ENCODE results near the gene AOAH.

DNA sequence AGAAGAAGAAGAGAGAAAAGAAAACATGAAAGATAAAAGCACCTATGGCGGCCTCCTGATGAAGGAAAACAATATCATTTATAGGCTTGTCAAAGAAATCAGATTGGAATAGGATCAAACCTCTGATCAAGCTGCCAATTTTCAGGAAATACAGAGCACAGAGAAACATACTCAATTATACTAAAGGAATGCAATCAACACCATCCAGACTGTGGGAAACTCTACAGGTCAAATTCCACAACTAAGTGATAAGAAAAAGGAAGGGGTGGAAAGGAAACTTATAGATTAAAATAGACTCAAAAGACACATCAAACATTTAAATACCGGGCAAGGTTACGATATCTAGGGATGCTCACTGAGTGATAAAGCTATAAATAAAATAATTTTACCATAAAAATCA lies 39.3 kb downstream of the AOAH start:
- no peak for TF ChIP-seq EZH2 (IDR thresholded peaks at IDR 0.05; ENCODE audit: insufficient read depth, poor library complexity, severe bottlenecking)
- TF ChIP-seq EZH2phosphoT487 (IDR thresholded peaks at IDR 0.05; ENCODE audit: insufficient read depth, low read depth), result no peak

All from GM23248 (cell line).